Stimulated activated CD4-positive, alpha-beta T cell treated with anti-CD3 and anti-CD28 coated beads, Interleukin-15, amount 100 ng/mL, for 1 hour (primary cell): Measurements from ENCODE around the gene SGCA.

Experiments
- DNase-seq, 2 donors: peaks; one replicate each; pipeline ENCODE4 v3.0.0-alpha.2; 2020; ENCODE audit warnings: low read depth in 1 of 2, low spot score in 1 of 2

Gene SGCA

GRCh38 chr17:50207315-50207714, 41.5 kb downstream of the SGCA start:
- no peak for DNase-seq

GRCh38 chr17:50207792-50208567, 42.2 kb downstream of the SGCA start:
- no peak for DNase-seq

- DNase-seq = no peak
Measured at GRCh38 chr17:50208611-50209061, 42.8 kb downstream of the SGCA start.

- DNase-seq = no peak
Measured at GRCh38 chr17:50209133-50209471, 43.3 kb downstream of the SGCA start.

- DNase-seq = no peak
Measured at GRCh38 chr17:50209472-50210239, 43.9 kb downstream of the SGCA start.

- no peak for DNase-seq
Measured at GRCh38 chr17:50210240-50211225, 44.7 kb downstream of the SGCA start.

- no peak for DNase-seq
Measured at GRCh38 chr17:50211249-50212120, 45.7 kb downstream of the SGCA start.

GRCh38 chr17:50212121-50212843, 46.5 kb downstream of the SGCA start:
- no peak for DNase-seq

- DNase-seq = no peak
Measured at GRCh38 chr17:50213026-50214022, 47.5 kb downstream of the SGCA start.

- no peak for DNase-seq
Measured at GRCh38 chr17:50214976-50215760, 49.4 kb downstream of the SGCA start.

GRCh38 chr17:50217591-50217990, 51.8 kb downstream of the SGCA start:
- DNase-seq = no peak

- no peak for DNase-seq
Measured at GRCh38 chr17:50218071-50218759, 52.4 kb downstream of the SGCA start.

- DNase-seq = no peak
Measured at GRCh38 chr17:50218771-50219315, 53.0 kb downstream of the SGCA start.

- no peak for DNase-seq
Measured at GRCh38 chr17:50219342-50219741, 53.5 kb downstream of the SGCA start.

GRCh38 chr17:50219939-50220465, 54.2 kb downstream of the SGCA start:
- no peak for DNase-seq

- no peak for DNase-seq
Measured at GRCh38 chr17:50220811-50221210, 55.0 kb downstream of the SGCA start.
